NCI-H187 treated with DMSO at 0.1 percent for 48 hours (cell line): ENCODE data around the gene PEA15.
A peak's percentile ranks its signal among the peaks of the same experiment; 100 is the strongest.

Experiments
- DNase-seq: peaks from one replicate; lab custom pipeline; 2025; lab: John Stamatoyannopoulos, UW

PEA15 gene

DNA sequence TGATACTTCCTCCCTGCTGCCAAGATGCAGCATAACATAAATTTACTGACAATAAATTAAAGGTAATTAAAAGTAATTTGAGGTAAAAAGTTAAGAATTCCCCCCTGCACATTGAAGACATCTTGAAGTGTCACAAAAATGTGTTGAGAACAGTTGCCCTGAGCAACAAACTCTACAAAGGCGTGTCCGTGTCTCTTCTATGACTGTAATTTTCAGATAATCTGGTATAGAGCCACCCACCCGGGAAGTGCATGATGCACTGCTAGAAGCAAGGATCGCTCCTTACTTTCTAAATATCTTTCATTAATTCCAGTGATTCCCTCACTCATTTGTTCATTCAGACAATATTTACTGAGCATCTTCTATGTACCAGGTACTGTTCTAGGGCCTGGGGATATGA lies 25.8 kb upstream of the PEA15 start:
- DNase-seq = no peak

- DNase-seq = no peak
These were observed 18.9 kb upstream of the PEA15 start for GRCh38 chr1:160186246-160186645.

GRCh38 chr1:160186729-160187128 lies 18.5 kb upstream of the PEA15 start:
- no peak for DNase-seq

GRCh38 chr1:160187407-160187806 lies 17.8 kb upstream of the PEA15 start:
- DNase-seq = no peak

GRCh38 chr1:160188341-160188740 lies 16.8 kb upstream of the PEA15 start:
- DNase-seq = no peak

DNA sequence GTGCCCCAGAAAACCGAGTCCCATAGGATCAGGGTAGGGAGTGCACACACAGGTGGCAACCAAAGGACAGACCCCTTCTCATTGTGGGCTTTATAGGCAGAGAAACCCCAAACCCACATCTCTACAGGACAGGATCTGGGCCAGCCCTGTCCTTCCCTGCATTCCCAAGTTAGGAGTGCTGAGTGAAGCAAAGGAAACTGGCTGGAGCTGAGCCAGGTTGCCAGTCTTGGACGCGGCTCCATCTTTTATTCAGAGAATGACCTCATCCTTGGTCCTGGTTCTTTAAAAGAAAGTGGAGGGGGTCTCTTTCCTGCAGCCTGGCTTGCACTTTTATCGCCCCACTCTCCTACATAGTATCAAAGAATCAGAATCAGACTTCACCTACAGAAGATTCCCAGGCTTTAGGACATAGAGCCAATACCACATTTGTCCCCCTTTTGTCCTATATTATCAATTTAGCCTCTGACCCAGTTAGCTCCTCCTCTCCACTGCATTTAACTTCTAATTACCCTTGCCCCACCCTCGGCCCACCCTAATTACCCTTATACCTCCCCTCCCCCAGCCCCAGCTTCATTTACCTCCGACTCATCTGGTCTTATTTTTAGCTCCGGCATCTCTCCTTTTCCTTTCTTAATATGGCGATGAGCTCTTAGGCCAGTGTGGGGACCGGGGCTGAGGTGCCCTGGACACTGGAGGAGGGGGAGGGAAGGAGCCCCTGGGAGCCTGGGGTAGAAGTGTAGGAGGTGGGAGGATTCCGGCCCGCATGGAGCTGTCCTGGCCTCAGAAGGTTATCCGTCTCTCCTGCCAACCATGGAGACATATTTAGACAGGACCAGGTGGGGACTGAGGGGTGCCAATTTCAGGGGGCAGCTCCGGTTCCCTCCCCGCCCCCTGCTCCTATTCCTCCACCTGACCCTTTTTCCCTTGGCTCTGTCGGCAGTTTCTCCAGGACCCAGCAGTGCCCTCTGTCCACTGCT lies 15.2 kb upstream of the PEA15 start, which contains the start of gene CASQ1:
Gene CASQ1 (plus strand): TSS at position 927 of the 977 bp plus-strand sequence. CDS start 177 bp downstream, outside the sequence.
- DNase-seq = no peak

- no peak for DNase-seq
These were observed 13.4 kb upstream of the PEA15 start for GRCh38 chr1:160191756-160192155.

- no peak for DNase-seq
These were observed 12.9 kb upstream of the PEA15 start for GRCh38 chr1:160192234-160192633.

DNA sequence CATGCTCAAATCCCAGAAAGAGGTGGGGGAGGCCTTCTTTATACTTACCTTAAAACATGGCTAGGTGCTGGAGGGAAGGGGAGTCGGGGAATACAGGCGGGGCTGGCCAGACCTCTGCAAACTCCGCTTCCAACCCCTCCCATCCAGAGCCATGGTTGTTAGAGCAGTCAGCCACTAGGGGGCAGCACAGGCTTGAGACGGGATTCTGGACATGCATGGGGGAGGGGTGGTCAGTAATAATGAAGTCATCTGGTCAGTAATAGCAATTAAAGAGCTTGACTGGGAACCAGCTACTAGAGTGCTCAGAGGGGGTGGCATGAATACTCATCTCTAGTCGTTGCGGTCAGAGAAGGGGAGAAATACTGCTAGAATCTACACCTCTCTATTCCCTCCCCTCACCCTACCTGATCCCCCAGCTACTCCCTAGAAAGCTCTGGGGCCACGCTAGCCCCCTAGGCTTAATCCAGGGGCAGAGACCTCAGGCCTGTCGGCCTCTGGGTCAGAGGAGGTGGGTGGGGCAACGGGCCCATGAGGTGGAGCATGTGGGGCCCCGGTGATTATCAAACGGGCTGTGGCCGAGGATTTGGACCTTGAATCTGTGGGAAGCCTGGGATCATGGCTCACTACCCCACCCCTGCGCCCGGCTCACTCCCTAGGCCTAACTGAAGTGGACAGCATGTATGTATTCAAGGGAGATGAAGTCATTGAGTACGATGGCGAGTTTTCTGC lies 11.9 kb upstream of the PEA15 start:
- peak; percentile 74 for DNase-seq

- no peak for DNase-seq
These were observed 11.1 kb upstream of the PEA15 start for GRCh38 chr1:160193832-160194736.

GRCh38 chr1:160194737-160195059 lies 10.5 kb upstream of the PEA15 start:
- DNase-seq = no peak

DNA sequence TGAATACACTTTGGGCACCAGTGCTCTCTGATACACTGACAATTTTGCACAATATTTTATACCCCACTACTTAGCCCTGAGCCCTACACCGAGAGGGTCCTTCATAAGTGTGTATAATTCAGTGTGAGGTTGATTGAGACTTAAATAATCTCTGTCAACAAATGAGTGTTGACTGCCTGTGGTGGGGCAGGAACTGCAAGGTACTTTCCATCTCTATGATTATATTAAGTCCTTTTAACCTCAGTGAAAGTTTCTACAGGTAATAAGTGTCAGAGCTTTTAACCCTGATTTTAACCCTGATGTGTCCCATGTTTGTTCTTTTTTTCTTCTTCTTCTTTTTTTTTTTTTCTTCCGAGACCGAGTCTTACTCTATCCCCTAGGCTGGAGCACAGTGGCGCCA lies 9.0 kb upstream of the PEA15 start:
- no peak for DNase-seq

DNA sequence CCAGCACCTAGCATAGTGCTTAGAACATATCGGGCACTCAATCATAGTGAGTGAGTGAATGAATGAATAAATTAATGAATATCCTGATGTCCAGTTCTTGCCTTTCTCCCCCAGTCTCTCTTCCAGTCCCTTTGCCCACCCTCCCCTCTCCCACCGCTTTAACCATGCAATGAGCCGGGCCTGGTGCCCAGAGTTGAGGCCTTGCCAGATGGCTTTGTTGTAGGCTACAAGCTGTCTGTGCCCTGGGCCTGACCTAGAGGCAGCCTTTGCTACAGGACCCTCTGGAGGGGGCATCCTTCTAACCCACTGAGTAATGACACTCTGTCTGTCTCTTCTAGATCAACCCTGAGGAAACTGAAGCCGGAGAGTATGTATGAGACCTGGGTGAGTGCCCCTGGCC lies 8.0 kb upstream of the PEA15 start:
- DNase-seq = no peak

GRCh38 chr1:160200786-160201185 lies 4.4 kb upstream of the PEA15 start:
- DNase-seq = no peak

- DNase-seq = no peak
These were observed 500 bp upstream of the PEA15 start for GRCh38 chr1:160204526-160205241.

DNA sequence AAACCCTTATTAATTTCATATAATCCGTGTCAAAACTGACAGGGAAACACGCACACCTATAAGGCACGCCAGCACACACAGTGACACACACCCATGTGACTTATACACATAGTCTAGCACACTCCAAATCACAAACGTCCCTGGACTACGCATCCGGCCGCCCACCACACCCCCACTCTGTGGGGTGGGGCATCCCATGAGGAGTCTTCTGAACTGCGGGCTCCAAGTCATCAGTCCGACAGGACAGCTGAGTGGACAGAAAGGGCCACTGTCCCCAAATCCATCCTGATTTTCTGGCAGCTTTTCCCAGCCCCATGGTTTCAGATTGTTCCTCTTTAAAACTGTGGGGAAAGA lies 829 bp downstream of the PEA15 start:
- DNase-seq = no peak

GRCh38 chr1:160206421-160207117 lies 1.4 kb downstream of the PEA15 start:
- DNase-seq = no peak

- DNase-seq = no peak
These were observed 2.0 kb downstream of the PEA15 start for GRCh38 chr1:160207118-160207650.

- DNase-seq = no peak
These were observed 2.8 kb downstream of the PEA15 start for GRCh38 chr1:160207771-160208556.
